Adrenal gland (tissue), 12 donors: ENCODE data around the gene BORCS6. TPM values are rescaled to one million over a fixed set of nuclear protein-coding genes. Genes with fewer than 3 reads are reported as not detected.

Experiments used
- DNase-seq, 7 donors: peaks; one replicate each; pipeline ENCODE4 v3.0.0-alpha.2; 2019 to 2020
- H3K27ac ChIP-seq, 5 donors: fragments of 200-600 bp; sonication (generic) in 4 of 5; 1 replicate in 3 of 5; 2 replicates in 2 of 5; pipeline versions ENCODE4 v1.5.1 to v1.8.0; 2016 to 2020; ENCODE audit warnings: mild to moderate bottlenecking in 1 of 5
- H3K27me3 ChIP-seq: fragments of 200-600 bp; 2 replicates; pipeline ENCODE4 v1.8.0; 2021
- H3K36me3 ChIP-seq, 2 donors: fragments of 200-600 bp; replicated peaks in 1 of 2; 1 replicate in 1 of 2; 2 replicates in 1 of 2; pipeline versions ENCODE4 v1.5.1 to v1.8.0; 2018 to 2022
- H3K4me1 ChIP-seq, 2 donors: fragments of 200-600 bp; replicated peaks in 1 of 2; 1 replicate in 1 of 2; 2 replicates in 1 of 2; pipeline versions ENCODE4 v1.5.1 to v1.8.0; 2018 to 2021
- H3K4me3 ChIP-seq, 4 donors: fragments of 200-600 bp; sonication (generic) in 3 of 4; one replicate each; pipeline ENCODE4 v1.5.1; 2016 to 2018
- H3K9me3 ChIP-seq, 3 donors: fragments of 200-600 bp; sonication (generic) in 1 of 3; replicated peaks in 1 of 3; 1 replicate in 2 of 3; 2 replicates in 1 of 3; pipeline versions ENCODE4 v1.5.1 to v1.8.0; 2016 to 2021
- CTCF ChIP-seq, 6 experiments: fragments of 450-650 bp in 4 of 6; fragments of 200-600 bp in 2 of 6; sonication (generic) in 1 of 6; IDR thresholded peaks; 1 replicate in 5 of 6; 2 replicates in 1 of 6; pipeline versions ENCODE4 v1.5.1 to v1.8.0; 2016 to 2021; ENCODE audit warnings: antibody characterized with exemption in 6 of 6, mild to moderate bottlenecking in 2 of 6, moderate library complexity in 1 of 6
- POLR2A ChIP-seq, 2 donors: fragments of 450-650 bp; IDR thresholded peaks; one replicate each; pipeline ENCODE4 v1.6.1; 2017; ENCODE audit warnings: antibody characterized with exemption in 2 of 2, mild to moderate bottlenecking in 2 of 2, moderate library complexity in 1 of 2
- WGBS, 4 donors: extraction: QIAGEN DNeasy Blood & Tissue Kit in 2 of 4; methylation state at CpG; one replicate each; pipeline versions ENCODE4 v1.1.5 to v1.1.7; 2013 to 2017; 5-methylcytosine and 5-hydroxymethylcytosine counted together
- intact Hi-C, 2 donors: fragments of 100-400 bp; cut with DNase I; formaldehyde crosslinking; loops; one replicate each; pipeline versions ENCODE4 v1.14.1 to v1.15.0; 2022 to 2023
- polyA plus RNA-seq, 3 donors: library from polyadenylated mRNA; stranded (reverse); fragments of 200-250 nt in 2 of 3; fragments of 350-450 nt in 1 of 3; fragmentation: Illumina TruSeq in 1 of 3; extraction: RNeasy Lipid Tissue Mini Kit (QIAGEN cat#74804) in 1 of 3; gene quantifications; one replicate each; pipeline ENCODE4 v1.2.3, GENCODE V29; 2013 to 2014
- total RNA-seq, 9 donors: library from RNA; depleted of rRNA in 4 of 9; stranded (reverse); fragments of >200 nt in 4 of 9; fragments of 120-200 nt in 1 of 9; fragmentation: NEBNext Ultra II Directional in 1 of 9; extraction: Animal tissue kit (Norgen Biotek cat#: 25700) in 1 of 9; gene quantifications; one replicate each; pipeline versions ENCODE4 v1.1.0 to v1.2.4, GENCODE V29; 2013 to 2023
- donor health status: healthy with polysubstance abuse.
- donor health status: Bipolar disorder and iron deficiency.
- donor health status: DM: yes; HTN: yes; CAD: no.
- donor health status: DM: no; HTN: no; CAD: no.
- donor health status: DM: no; HTN: no; CAD: no.
- donor health status: DM: yes; HTN: yes; CAD: no.

Gene BORCS6
- total and polyA plus RNA-seq, 12 donors = 3.3 to 29.7 (median 12.3) TPM

- Histone ChIP-seq H3K27ac (peak overlapping the region; percentile 99 to 100 (median 100)), H3K27me3 (no peaks in the 10 kb centered on the region), H3K9me3 (no peaks in the 10 kb centered on the region), H3K4me1 (peaks cover 29 to 48% of the 10 kb centered on the region in 2 donors), H3K36me3 (peaks cover 0 to 57% of the 10 kb centered on the region in 2 donors), H3K4me3 (peak overlapping the region in 2 of 4 donors; percentile 47 to 93)
- intact Hi-C loops = no loop called here
- DNase-seq = peak in 3 of 7 donors; percentile 38 to 61 (median 61)
- TF ChIP-seq POLR2A (IDR thresholded peaks at IDR 0.05) (no peak), CTCF (IDR thresholded peaks at IDR 0.05) (no peak)
- 35 to 60% (median 48%) methylated on average over 6 to 18 of the region's 18 CpGs for WGBS, 4 donors
These were observed 39.5 kb downstream of the BORCS6 start for GRCh38 chr17:8150194-8151119.

- Histone ChIP-seq H3K4me1 (peaks cover 29 to 48% of the 10 kb centered on the region in 2 donors), H3K9me3 (no peaks in the 10 kb centered on the region), H3K27me3 (no peaks in the 10 kb centered on the region), H3K4me3 (no peak overlapping the region), H3K36me3 (peaks cover 0 to 66% of the 10 kb centered on the region in 2 donors), H3K27ac (peak overlapping the region in 4 of 5 donors; percentile 99 to 100 (median 100))
- peak in 3 of 7 donors; percentile 42 to 66 (median 53) for DNase-seq
- intact Hi-C loops = no loop called here
- no peak for TF ChIP-seq POLR2A (IDR thresholded peaks at IDR 0.05)
- TF ChIP-seq CTCF (IDR thresholded peaks at IDR 0.05) = no peak
- 87 to 91% (median 88%) methylated on average over 16 to 29 of the region's 29 CpGs for WGBS, 4 donors
These were observed 40.4 kb downstream of the BORCS6 start for GRCh38 chr17:8149419-8150193.

- no peak for TF ChIP-seq POLR2A (IDR thresholded peaks at IDR 0.05)
- no peak for TF ChIP-seq CTCF (IDR thresholded peaks at IDR 0.05)
- H3K4me1 ChIP-seq = peaks cover 25 to 43% of the 10 kb centered on the region in 2 donors
- WGBS, 4 donors = 69 to 82% (median 79%) methylated on average over 4 to 13 of the region's 13 CpGs
- peak in 1 of 7 donors; percentile 53 for DNase-seq
- intact Hi-C loops = no loop called here
- H3K4me3 ChIP-seq = no peak overlapping the region
- no peaks in the 10 kb centered on the region for H3K27me3 ChIP-seq
- no peaks in the 10 kb centered on the region for H3K9me3 ChIP-seq
- H3K27ac ChIP-seq = peak overlapping the region in 3 of 5 donors; percentile 14 to 81 (median 76)
- H3K36me3 ChIP-seq = peaks cover 0 to 76% of the 10 kb centered on the region in 2 donors
These were observed 41.4 kb downstream of the BORCS6 start for GRCh38 chr17:8148560-8148959.
